ENCODE measurements around the gene SPTAN1.
"Not testable (repeated sequence)": the region's sequence is repeated elsewhere in the genome, so short reads cannot be mapped to it uniquely, and the experiment has no call there.

The SPTAN1 gene

GRCh38 chr9:128553728-128554127 lies 1.3 kb downstream of the SPTAN1 start:
- no peak for FAIRE-seq

- no peak for FAIRE-seq
Observed at GRCh38 chr9:128554155-128554862, 1.9 kb downstream of the SPTAN1 start.

GRCh38 chr9:128555180-128555721 lies 2.9 kb downstream of the SPTAN1 start:
- FAIRE-seq: no peak

- no peak for FAIRE-seq
Observed at GRCh38 chr9:128556276-128556675, 3.9 kb downstream of the SPTAN1 start.

DNA sequence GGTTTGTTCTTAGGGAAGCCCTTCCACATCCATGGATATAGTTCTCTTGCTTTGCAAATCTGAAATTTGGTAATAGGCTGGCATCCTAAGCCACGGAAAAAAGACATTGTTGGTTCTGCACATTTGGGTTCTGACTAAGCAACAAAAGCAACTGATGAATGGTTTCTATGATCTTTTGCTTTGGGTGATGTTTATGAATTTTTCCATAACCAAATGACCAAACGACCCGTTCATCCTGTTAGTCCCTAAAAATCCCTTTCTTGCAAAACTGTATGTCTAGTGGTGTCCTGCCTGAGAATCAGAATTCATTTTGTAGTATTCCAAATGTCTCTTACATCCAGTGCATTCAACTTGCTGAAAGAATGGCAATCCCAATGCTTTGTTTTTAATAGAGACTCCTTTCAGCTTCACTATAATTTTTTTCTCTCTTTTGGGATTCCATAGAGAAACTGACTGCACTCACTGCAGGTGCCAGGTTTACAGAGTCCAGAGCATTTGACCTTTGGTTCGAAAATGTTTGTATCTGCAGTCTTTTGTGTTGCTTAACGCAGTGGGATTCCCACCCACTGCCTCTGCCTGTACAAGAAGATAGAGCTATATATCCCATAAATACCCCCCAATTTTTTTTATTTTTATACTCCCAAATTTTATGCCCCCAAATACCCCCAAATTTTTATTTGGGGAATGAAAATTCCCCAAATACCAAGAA lies 4.7 kb downstream of the SPTAN1 start:
- FAIRE-seq: no peak

DNA sequence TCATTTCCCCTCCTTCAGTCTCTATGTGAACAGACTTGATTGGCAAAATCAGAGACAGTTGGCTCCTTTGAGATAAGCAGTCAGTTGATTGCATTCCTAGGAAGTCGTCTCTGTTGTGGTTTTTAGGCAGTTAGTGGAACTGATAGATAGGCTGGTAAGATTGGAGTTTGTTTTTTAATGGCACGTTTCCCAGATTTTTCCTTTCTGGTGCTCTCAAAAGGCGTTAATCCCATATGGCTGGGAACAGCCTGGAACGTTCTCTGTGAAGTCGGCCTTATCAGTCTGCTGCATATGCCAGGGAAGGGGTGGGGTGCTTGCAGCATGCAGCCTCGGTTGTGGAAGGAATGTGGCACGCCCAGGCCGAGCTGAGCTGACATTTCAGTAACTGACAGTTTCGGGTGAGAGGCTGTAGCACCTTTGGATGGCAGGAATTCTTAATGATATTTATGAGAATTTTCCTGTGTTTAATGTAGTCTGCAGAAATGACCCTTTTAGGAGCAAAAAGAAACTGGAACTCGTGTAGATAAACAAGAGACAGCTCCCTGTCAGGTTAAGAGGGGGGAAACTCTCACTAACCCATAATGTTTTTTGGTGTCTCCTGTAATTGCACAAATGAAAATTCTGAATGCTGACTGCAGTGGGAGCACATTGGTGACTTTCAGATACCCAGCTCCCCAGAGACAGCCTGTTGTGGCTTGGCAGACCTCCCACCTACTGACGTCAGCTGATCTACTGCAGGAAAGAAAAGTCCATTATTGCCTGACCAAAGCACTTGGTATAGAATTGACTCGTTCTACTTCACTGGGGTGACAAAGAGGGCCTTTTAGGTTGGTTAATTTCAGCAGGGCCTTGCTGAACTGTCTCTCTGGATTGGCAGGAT lies 6.3 kb downstream of the SPTAN1 start:
- no peak for FAIRE-seq

DNA sequence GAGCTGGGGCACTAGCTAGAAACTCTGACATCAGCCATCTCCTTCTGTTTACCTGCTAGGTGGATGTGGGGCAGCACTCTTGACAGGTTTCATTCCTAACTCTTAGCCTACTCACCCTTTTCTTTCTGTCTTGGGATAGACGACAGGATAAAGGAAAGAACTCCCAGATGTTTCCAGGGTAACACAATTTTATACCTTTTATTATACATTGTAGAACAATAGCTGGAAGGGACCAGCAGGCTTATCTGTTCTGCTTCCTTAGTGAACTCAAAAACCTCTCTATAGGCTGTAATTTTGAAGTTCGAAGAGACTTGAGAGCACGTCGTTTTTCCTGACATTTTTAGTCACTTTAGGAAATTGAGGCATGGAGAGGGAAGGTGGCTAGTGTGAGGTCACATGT lies 13.2 kb downstream of the SPTAN1 start:
- no peak for FAIRE-seq

- no peak for FAIRE-seq
Observed at GRCh38 chr9:128568470-128569078, 16.2 kb downstream of the SPTAN1 start.

DNA sequence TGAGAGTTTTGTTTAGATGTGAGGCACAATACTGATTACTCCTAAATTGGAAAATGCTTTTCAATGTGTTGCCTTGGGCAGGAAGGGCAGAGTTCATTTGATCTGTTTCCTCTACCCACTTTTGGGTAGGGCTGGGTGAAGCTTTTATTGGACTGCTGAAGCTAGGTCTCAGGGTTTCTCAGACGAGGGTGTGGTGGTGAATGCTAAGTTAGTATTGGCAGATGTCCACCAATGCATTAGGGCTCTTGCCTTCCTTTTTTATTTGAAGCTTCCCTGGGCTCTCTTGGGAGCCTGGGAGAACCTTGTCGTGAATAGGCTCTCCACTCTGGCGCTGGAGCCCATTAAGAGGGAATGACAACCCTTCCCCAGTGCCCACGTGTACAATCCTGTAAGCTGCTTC lies 23.1 kb downstream of the SPTAN1 start:
- FAIRE-seq: no peak

GRCh38 chr9:128575916-128576315 lies 23.5 kb downstream of the SPTAN1 start:
- no peak for FAIRE-seq

- FAIRE-seq: no peak
Observed at GRCh38 chr9:128577206-128577605, 24.8 kb downstream of the SPTAN1 start.

- no peak for FAIRE-seq
Observed at GRCh38 chr9:128579194-128579593, 26.8 kb downstream of the SPTAN1 start.

DNA sequence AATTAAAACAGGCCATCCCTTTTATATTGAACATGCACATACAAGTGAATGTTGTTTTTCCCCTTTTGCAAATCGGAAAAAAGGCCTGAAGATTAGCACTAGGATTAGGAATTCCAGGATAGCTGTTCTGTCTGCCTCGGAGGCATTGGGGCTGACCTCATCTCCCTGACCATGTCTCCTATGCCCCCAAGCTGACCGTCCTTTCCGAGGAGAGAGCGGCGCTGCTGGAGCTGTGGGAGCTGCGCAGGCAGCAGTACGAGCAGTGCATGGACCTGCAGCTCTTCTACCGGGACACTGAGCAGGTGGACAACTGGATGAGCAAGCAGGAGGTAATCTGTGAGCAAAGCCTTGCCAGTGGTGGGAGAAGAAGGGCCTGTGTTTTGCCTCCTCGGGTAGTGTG lies 28.3 kb downstream of the SPTAN1 start:
- no peak for FAIRE-seq

DNA sequence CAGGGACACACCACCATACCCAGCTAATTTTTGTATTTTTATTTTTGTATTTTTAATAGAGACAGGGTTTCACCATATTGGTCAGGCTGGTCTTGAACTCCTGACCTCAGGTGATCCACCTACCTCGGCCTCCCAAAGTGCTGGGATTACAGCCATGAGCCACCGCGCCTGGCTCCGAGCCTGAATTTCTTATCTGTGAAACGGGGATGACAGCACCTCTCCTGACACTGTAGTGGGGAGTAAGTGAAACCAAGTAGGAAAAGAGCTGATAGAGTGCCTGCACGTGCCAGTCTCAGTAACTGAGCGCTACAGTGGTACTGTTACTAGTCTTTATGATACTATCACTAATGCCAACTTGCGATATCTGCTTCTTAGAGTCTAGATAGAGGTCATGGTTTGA lies 32.8 kb downstream of the SPTAN1 start:
- FAIRE-seq: not testable (repeated sequence)

- FAIRE-seq: not testable (repeated sequence)
Observed at GRCh38 chr9:128586934-128587333, 34.5 kb downstream of the SPTAN1 start.

DNA sequence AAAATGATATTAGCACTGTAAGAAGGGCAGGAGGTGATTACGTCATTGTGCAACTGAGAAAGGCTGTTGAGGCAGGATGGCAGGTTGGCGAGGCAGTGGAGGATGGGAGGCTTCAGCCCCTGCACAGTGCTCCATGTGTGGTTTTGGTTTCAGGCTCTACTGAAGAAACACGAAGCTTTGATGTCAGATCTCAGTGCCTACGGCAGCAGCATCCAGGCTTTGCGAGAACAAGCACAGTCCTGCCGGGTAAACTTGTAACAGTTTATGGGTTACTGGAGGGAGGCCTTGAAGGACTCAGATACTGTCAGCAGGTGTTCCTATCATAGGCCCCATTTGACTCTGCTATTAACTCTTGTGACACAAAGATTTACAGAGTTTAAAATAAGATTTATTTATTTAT lies 35.1 kb downstream of the SPTAN1 start:
- no peak for FAIRE-seq

DNA sequence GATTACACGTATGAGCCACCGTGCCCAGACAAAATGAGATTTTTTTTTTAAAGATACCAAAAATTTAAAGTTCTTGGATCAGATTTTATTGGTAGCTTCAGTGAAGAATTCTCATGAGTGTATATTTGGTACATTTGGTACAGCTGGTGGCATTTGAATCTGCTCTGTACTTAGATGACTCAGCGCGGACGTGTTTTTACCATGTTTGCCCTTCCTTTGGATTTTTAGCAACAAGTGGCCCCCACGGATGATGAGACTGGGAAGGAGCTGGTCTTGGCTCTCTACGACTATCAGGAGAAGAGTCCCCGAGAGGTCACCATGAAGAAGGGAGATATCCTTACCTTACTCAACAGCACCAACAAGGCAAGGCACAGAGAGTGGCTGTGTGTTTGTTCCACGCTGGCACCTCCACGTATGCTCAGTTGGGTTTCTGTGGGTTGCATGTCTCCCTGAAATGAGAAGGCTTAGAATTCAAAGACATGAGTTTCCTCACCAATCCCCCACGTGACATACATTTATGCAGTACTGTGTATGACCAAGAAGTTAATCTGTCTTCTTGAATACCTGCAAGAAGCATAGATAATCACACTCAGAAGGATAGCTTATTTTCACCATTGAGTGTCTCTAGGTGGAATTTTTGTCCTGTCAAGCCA lies 36.3 kb downstream of the SPTAN1 start:
- no peak for FAIRE-seq

DNA sequence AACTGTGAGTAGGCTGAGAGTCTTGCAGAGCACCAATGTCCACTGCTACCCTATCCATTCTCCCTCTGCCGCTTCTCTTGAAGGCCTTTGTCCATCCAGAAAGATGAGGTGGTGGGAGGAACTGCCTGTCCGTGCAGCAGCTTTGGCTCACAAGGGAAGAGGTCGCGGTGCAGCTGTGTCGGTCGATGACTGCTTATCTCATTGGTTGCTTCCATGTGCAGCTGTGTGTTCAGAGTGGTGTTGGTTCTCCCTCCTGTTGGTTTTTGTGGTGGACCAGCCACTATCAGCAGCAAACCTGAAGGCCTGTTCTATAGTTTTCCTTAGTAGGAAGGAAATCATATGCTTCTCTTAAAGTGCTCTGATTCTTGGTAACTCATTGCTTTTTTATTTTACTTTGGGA lies 40.7 kb downstream of the SPTAN1 start:
- FAIRE-seq: no peak

GRCh38 chr9:128593856-128594255 lies 41.5 kb downstream of the SPTAN1 start:
- no peak for FAIRE-seq

DNA sequence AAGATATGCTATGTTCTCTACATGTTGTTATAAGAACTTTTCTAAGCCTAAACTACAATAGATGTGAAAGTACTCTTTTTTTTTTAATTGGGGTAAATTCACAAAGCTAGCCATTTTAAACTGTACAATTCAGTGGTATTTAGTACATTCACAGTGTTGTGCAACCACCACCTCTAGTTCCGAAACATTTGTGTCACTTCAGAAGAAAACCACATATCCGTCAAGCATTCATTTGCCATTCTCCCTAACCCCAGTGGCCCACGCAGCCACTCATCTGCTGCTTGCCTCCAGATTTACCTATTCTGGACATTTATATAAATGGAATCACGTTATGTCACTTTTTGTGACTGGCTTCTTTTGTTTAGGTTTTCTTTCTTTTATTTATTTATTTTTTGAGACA lies 43.1 kb downstream of the SPTAN1 start:
- no peak for FAIRE-seq

DNA sequence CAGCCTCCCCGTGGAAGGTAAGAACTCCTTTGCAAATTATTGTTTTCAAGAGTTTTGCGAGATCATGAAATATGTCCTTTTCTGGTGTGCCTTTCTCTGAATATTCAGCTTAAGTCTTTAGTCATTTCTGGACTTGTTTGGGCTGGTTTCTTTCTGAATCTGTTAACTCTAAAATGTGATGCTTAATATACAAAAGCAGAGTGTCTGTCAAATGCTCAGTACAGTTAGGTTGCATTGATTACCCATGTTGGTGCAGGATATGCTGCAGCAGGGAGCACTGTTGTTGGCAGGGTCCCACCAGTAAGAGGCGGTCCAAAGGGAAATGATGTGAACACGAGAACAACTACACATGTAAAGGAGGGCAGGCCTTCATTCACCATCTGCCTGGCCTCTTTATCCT lies 47.7 kb downstream of the SPTAN1 start:
- no peak for FAIRE-seq

DNA sequence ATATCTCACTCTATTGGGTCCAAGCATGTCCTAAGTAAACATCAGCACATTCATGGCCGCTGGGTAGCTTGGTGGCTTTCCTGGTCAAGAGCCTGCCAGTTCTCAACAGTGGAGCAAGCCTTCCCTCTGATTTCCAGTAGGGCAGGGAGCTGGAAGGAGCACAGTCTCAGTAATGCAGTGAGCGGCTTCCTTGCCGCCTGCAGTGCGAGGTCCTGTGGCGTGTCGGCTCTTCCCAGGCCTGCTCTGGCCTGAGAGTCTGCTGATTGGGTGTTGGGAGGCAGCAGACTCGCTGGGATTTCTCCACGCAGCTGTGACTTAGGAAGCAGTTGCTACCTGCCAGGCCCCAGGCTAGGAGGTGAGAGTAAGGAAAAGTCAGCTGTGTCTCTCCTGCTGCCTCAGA lies 51.3 kb downstream of the SPTAN1 start:
- FAIRE-seq: no peak
